Right hindlimb (tissue), 1 donor: ENCODE results near the gene OR51D1.

Source experiments
- DNase-seq: peaks from one replicate; pipeline ENCODE4 v3.0.0-alpha.2; 2018

OR51D1 gene, protein sequence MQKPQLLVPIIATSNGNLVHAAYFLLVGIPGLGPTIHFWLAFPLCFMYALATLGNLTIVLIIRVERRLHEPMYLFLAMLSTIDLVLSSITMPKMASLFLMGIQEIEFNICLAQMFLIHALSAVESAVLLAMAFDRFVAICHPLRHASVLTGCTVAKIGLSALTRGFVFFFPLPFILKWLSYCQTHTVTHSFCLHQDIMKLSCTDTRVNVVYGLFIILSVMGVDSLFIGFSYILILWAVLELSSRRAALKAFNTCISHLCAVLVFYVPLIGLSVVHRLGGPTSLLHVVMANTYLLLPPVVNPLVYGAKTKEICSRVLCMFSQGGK

DNA sequence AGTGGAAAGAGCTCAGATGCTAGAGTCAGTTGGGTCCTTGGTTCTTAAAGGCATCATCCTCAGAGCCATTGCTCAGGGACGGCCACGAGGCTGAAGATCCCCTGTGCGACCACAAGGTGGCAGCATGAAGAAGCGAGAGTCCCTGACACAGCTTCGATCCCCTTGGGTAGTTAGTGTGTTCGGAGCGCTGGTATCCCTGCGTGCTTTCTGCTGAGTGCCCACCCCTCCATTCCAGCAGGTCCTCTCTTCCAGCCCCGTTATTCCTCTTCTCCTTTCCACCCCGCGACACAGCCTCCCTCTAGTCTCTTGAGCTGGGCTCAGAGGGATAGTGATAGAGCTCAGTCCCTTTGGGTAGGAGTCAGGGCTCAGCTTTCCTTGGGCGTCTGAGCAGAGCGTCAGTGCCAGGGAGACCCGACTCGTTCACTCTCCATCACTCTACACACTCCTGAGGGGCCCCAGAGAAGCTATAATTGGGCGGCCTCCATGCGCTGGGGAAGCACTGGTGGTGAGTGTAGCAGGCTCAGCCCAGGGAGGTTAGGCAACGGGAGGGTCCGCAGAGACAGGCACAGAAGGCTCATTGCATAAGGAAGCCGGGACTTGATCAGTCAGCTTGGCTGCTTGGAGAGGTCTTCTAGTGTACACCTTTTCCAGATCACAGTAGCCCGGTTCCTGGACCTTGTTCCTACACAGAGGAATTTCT, at the start of gene OR51D1:
TSS of gene OR51D1 (plus strand) at position 516 of the 700 bp plus-strand sequence. CDS start 2,314 bp downstream, outside the sequence.
- peak; percentile 72 for DNase-seq

DNA sequence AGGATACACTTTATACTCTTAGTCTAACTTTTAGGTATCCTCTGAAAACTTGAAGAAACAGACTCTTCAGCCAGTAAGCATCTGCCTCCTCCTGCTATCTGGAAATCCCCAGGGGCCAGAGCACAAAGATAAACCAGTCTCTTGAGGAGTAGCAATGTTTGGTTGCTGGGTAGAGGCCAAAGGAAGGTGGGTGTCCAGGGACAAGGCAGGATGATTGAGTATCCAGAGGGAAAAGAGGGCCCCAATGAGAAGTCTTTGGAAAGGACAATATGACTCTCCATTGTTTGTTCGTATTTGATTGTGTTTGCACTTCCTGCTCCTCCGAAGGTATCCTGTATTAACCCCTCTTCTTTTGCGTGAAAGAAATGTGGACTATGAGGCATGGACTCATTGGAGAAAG, 48.3 kb upstream of the OR51D1 start:
- DNase-seq: no peak

DNA sequence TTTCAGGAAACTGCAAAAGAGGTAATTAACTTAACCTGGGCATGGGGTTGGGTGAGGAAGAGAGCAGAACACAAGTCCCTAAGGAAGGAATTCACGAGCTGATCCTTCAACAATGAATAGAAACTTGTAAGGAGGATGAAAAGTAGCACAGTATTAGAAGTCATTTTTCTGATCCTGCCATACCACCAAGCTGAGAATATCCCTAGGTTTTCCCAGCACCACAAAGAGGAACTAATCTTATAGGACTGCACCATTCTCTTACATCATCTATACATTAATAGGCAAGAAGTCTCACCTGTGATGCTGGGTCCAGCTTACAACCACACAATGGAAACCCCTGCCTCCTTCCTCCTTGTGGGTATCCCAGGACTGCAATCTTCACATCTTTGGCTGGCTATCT, 43.5 kb upstream of the OR51D1 start, which contains the start of gene OR52I1:
TSS of gene OR52I1 (plus strand) at position 301 of the 400 bp plus-strand sequence. CDS start at position 301, 0 bp downstream.
- DNase-seq: no peak

DNA sequence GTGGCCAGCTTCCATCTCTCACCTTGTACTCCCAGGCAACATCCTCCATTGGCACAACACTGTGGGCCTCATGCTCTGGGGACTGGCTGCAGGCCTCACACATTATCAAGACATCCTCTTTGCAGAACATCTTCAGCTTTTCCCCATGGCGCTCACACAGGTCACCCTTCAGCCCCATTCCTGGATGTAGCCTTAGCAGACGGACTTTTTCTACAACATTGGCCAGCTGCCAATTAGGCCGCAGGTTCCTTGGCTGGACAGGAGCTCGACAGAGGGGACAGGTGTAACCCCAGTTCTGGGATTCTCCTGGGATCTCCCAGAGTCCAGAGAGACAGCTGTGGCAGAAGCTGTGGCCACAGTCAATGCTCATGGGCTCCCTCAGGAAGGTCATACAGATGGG, 32.2 kb upstream of the OR51D1 start:
- DNase-seq: peak; percentile 18

DNA sequence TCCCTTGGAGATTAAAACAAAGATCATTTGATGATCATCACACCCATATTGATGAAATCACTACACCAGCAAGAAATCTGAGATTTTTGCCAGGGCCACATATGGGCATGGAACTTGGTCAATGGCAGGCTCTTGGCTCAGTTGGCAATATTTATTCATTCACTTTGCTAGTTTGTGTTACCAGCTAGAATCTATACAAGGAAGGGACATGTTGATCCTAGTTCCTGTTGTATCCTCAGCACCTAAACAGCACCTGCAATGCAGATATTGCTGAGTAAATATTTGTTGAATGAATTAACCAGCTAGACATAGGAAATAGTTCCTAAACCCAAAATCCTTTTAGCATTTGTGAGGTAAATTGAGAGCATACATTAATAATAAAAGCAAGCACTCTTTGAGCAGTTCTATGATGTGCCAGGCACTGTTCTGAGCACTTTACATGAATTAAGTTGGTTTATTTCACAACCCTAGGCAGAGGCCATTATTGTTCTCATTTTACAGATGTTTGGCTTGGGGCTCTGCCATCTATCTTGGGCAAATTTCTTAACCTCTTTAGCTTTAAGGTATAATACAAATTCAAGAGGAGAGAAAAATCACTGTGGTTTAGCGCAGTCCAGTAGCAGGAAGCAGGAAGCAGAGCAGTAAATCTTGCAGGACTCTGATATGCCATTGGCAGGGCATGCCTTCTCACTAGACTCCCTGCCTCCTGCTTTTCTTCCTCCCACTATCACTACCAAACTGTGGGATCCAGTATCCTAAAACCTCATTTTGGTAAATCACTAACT, 30.9 kb upstream of the OR51D1 start:
- DNase-seq: no peak

DNA sequence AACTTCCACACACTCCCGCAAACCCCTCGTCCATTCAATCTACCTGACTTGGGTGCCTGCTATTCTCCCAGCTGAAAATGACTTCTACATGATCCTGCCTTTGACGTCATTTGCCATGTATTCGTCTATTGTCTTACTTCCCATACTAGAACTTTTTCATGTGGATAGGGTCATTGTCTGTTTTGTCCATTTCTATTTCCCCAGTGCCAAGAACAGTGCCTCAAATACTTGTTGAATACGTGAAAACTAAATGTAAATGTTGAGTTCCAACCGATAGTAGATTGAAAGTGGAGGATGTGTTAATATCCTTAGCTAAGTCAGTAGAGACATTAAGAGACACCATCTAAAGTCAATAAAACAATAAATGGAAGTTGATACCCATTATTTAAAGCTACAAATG, 30.2 kb upstream of the OR51D1 start:
- no peak for DNase-seq

DNA sequence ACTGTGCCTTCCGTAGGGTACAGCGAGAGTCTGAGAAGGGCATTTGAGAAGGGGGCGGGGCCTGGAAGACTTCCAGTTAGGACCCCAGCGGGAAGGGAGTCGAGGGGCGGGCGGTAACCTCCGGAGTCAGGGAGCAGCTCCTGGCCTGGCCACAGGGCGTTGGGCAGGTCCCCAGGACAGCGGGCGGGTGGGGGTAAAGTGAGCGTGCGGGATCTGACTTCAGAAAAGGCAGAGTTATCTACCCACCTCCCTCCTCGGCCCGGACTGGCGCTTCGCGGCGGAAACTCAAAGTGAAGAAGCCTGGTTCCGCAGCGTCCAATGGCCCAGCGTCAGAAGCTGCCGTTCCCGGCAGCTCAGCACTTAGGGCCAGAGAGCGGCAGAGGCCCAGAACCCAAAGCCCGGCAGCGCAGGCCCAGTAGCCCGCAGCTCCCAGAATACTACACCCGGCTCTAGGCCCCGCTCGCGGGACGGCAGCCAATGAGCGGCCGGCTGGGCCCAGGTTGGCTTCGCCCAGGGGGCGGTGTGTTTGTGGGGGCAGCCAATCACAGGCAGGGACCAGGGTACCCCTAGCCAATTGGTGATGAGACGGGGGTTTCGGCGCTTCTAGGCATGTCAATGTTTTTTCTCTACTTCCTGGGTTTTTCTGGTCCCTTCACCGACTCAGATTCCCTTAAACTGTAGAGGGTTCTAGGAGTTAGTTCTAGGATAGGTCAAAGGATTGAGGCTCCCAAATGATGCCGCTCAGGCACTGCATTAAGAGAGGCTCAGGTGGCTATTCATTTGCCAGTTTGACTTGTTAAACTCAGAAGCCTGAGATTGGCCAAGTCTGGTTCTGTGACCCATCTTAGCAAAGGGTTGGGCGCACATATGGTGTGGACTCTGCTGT, 29.3 kb upstream of the OR51D1 start, which contains the start of gene TRIM68:
TSS of gene TRIM68 (minus strand) at position 451 of the 886 bp plus-strand sequence. CDS start 2,727 bp downstream, outside the sequence.
- DNase-seq: peak; percentile 98

DNA sequence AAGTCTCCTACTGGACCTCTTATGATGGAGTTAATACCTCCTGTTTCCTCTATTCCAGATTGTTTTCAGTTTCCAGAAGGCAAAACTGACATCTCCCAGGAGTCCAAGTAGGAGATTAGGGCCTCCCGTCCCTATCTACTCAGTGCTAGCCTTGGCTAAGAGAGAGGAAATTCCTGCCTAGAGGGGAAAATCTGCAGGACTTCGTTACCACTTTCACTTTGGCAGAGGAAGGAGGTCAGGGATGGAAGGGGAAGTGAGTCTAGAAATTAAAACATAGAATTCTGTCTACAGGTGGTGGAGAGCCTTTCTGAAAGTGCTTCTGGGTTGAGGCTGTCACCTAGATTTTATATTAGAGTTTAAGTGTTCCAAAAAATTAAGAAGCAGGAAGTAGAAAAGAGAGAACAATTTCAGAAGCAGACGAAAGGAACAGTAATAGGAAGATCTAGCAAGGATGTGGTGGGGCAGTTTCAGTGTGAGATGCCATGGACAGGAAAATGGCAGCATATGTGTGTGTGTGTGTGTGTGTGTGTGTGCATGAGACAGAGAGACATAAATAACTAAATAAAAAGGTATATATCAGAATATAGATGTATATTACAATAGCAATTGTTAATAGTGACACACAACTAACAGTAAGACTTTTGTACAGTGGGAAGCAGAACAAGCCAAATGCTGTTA, 26.9 kb upstream of the OR51D1 start:
- DNase-seq: no peak

DNA sequence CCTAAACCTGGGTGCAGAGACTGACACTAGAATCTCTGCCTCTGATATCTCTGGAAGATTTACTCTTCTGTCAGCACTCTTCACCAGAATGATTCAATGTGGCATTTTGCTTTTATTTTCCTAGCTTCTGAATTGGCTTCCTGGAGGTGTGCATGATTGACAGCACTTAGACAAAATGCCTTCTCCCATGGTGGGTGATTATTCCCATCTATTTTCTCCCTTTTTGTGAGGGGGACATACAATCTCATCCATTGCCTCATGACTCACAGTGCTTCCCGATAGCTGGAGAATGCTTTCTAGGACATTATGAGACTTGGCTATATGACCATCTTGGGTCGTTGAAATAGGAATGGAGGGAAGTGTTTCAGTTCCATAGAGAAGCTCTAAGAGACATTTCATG, 25.3 kb upstream of the OR51D1 start:
- no peak for DNase-seq

DNA sequence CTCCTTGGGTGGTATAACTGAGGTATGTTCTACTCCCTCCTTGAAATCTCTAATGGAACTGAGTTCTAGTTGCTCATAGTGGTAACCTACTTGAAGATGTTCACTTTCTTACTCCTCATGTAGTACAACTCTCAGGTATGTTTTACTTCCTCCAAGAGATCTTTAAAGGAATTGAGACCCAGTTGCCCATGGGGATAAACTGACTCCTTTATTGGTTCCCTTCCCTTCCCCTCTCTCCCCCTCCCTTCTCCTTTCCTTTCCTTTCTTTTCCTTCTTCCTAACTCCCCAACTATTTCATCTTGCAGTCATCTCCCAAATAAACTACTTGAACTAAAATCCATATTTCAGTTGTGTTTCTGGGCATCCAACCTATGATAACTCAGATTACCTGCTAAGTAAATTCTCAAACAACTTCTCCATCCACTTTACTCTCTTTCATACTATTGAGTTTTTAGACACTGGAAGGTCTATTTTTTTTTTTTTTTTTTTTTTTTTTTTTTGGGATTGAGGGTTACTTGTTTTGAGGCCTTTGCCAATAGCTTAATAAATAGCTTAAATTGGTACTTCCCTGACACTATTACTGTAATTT, 21.3 kb upstream of the OR51D1 start:
- no peak for DNase-seq

DNA sequence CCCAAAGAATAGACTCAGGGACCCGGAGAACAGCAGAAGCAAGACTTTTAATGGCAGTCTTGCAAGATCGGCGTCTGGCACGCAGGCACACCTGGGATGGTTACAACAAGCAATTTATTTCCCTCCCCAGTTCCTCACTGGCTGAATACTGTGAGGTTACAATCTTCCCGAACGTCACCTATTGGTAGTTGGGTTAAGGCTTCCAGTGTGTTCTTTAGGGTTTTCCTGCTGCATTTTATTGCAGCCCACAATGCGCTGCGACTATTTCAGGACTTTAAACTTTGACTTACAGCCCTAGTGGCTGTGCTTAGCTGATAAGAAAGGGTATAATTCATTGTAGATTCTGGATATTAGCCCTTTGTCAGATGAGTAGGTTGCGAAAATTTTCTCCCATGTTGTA, 17.8 kb upstream of the OR51D1 start:
- no peak for DNase-seq

DNA sequence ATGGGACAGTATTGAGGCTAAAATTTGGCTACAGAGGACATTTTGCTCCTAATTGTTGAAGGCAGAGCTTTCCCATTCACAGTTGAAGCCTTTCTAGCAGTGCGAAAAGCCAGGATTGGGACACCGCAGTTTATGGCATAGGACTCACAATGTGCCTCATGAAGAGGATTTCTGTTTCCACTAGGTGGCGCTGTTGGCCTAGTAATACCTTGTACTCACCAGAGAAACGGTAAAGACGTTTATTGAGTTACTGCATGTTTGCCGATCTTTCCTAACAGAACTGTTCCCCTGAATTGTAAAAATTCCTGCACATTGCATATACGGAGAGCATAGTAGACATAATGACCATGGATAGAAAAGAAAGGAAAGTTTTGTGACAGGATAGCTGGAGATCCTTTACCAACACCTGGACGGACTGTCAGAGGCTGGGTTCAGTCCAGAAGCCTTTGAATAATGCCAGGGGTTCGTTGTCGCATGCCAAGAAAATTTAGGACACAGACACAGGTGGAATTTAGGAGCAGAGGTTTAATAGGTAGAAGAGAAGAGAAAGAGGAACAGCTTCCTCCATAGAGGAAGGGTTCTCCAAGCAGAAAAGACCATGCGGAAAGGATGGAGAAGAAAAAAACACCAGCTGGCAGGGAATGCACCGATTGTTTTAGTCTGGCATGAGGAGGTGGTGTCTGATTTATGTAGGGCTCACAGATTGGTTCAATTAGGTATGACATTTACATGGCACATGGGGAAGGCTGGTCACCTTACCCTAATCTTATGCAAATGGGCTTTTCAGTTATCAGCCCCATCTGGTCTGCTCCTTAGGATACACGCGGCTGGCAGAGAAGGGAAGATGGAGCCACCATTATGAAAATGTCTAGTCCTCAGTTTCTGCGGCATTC, 10.8 kb upstream of the OR51D1 start:
- peak; percentile 48 for DNase-seq

DNA sequence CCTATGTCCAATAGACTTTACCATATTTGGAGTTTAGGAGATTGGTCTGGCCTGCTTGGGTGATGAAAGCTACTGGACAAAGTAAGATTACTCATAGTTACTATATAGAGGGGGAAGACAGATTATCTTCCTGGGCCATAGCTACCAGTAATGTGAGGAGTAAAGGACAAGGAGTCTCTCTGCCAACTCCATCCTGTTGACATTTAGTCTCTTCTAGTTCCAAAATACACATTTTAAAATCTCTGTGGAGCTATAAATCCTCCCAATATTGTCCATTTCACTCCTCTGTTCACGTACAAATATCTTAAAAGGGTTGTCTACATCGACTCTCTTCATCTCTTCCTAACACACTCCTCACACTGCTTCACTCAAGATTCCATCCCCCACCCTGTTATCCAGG, 1.1 kb upstream of the OR51D1 start:
- DNase-seq: no peak

DNA sequence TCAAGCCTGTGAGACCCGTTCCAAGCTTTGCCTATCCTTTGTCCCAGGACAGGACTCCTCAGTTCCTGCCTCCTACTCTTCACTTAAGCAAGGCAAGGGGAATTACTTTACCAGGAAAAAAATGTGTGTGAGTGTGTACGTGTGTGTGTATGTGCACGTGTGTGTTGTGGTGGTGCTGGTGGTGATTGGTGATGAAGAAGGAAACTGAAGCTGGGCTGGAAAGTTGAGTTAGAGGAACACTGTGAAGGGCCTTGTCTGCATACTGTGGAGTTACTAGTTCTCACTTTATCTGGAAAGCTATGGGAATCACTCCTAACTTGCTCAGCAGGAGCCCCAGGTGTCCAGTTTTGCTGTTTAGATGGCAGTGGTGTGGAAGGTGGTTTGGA, 378 bp downstream of the OR51D1 start:
- DNase-seq: no peak

DNA sequence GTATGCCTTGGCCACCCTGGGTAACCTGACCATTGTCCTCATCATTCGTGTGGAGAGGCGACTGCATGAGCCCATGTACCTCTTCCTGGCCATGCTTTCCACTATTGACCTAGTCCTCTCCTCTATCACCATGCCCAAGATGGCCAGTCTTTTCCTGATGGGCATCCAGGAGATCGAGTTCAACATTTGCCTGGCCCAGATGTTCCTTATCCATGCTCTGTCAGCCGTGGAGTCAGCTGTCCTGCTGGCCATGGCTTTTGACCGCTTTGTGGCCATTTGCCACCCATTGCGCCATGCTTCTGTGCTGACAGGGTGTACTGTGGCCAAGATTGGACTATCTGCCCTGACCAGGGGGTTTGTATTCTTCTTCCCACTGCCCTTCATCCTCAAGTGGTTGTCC, 2.7 kb downstream of the OR51D1 start:
- DNase-seq: no peak

DNA sequence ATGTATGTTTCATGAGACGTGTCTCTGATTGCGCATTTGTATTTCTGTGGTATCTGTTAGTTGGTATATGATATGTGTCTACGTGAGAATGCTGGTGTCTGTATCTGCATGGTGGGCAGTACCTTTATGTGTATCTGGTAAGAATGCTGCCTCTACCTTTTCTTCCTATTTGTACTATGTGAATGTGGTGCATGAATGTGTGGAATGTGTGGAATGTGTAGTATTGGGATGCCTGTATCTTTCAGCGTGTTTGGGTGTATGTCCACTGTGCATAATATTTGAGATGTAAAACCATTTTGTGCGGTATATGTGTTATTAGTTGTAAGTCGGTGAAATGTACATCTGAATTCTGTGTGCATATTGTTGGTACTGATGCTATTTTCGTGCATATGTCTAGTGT, 4.2 kb downstream of the OR51D1 start:
- DNase-seq: no peak

DNA sequence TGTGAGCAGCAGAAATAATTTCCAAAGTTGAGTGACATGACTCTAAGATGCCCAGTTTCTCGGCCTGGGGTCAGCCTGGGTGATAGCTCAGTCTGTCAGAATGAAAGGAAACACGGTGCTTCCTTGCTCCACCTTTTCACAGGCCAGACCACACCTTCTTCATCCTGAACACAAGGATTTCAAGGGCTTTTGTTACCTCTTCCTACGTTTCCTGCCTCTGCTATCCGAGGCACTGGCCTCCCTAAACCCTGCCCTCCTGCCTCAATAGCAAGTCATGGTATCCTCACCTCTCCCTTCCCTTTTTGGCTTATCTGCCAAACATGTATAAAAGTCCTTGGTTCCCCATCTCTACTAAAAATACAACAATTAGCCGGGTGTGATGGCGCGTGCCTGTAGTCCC, 4.8 kb downstream of the OR51D1 start:
- DNase-seq: no peak

DNA sequence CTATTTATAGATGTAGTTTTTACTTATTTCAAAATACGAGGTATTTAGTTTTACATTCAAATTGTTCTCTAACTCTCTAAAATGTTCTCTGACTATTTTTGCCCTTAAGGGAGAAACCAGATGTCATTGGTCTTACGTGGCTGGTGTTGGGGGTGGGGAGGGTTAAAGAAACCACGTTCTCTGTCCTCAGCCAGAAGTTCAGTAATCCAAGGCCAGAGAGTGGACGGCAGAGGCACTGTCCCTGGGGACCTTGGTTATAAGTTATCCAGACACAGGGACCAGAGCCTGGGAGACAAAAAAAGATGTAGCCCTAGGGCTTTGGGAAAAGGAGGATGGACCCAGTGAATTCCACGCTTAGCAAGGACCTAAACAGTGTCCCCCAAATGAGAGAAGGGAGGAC, 5.8 kb downstream of the OR51D1 start:
- no peak for DNase-seq

DNA sequence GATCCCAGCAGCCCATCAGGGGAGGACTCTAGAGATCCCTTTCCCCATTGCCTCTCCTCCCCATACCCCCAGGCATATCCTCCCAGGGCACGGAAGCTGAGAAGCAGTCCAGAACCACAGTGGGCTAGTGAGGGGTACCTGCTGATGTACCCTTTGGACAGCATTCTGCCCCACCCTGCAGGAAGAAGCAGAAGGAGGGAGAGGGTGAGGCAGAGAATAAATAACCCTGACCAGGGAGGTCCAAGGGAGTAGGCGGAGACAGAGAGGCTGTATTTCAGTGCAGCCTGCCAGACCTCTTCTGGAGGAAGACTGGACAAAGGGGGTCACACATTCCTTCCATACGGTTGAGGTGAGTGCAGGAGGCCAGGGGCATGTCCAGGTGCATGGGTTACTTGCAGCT, 6.4 kb downstream of the OR51D1 start, which contains the start of gene OR51E1:
TSS of gene OR51E1 (plus strand) at position 301 of the 400 bp plus-strand sequence. CDS start 8,545 bp downstream, outside the sequence.
- no peak for DNase-seq

DNA sequence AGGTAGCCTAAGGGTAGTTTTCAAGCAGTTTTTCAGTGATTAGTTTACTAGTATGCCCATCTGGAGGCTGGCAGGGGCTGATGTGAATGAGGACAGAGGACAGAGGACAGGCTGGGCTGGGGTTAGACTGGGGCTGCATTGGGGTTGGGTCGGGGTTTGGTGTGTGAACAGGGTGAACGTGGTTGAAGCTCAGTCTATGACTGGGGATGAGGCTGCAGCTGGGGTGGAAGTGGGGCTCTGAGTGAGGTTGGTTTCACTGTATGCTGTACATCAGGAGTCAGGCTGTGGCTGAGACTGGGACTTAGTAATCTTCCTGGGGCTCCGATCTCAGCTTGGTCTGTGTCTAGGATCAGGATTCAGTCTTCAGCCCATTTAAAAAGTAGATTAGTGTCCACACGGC, 7.0 kb downstream of the OR51D1 start:
- no peak for DNase-seq
